Measurements from ENCODE around the gene RASSF5. TPM values are rescaled to one million over a fixed set of nuclear protein-coding genes. Genes with fewer than 3 reads are reported as not detected.

Gene RASSF5
- total RNA-seq, 1 donor from 2014 or later = 1.2 TPM

- H3K27me3 Mint-ChIP-seq (ENCODE audit: unreplicated experiment) = peaks cover 7% of the 10 kb centered on the region
- no peak overlapping the region for H3K27ac Mint-ChIP-seq (ENCODE audit: unreplicated experiment)
- H3K36me3 Mint-ChIP-seq (ENCODE audit: low read depth, unreplicated experiment) = no peaks in the 10 kb centered on the region
- no peak for DNase-seq (ENCODE audit: low spot score)
- no peak overlapping the region for H3K4me3 Mint-ChIP-seq (ENCODE audit: unreplicated experiment)
- H3K4me1 Mint-ChIP-seq (ENCODE audit: unreplicated experiment) = peaks cover 25% of the 10 kb centered on the region
- no peak for TF ChIP-seq CTCF (IDR thresholded peaks at IDR 0.05; ENCODE audit: unreplicated experiment)
- no peaks in the 10 kb centered on the region for H3K9me3 Mint-ChIP-seq (ENCODE audit: unreplicated experiment)
Measured at GRCh38 chr1:206560007-206560716, 52.8 kb downstream of the RASSF5 start.

DNA sequence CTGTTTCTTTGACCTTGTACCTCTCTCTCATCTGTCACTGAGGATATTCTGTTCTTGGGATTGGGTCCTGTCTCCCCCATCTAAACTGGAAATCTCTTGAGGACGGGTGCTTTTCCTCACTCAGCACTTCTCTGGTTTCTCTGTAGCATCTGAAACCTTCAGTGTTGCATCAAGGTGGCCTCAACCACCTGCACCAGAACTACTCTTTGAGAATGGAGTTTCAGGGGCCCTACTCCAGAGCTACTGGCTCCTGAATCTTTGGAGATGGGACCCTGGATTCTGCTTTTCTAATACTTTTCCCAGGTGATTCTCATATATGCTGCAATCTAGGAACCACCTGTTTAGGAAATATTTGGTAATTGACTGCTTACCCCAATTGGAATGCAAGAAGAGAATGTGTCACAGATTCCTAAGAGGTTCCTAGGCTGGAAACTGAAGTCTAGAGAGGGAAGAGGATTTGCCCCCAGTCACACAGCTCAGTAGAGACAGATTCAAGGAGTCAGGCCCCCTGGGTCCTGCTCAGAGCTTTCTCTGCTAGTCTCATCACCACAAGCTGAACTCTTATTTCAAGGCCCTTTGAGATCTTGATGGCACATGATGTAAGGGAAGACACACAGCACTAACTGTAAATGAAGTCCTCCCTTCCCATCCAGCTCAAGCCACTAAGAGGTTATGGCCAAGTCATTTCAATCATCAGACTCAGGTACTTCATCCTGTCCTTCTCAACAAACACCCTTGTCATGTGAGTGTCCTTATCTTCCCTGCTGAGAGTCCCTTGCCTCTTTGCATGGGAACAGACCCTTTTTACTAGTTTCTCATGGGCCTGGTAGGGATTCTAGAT lies 56.3 kb downstream of the RASSF5 start:
- peaks cover 3% of the 10 kb centered on the region for H3K27me3 Mint-ChIP-seq (ENCODE audit: unreplicated experiment)
- no peaks in the 10 kb centered on the region for H3K9me3 Mint-ChIP-seq (ENCODE audit: unreplicated experiment)
- H3K27ac Mint-ChIP-seq (ENCODE audit: unreplicated experiment) = no peak overlapping the region
- DNase-seq (ENCODE audit: low spot score) = no peak
- H3K4me1 Mint-ChIP-seq (ENCODE audit: unreplicated experiment) = peaks cover 25% of the 10 kb centered on the region
- no peak overlapping the region for H3K4me3 Mint-ChIP-seq (ENCODE audit: unreplicated experiment)
- no peaks in the 10 kb centered on the region for H3K36me3 Mint-ChIP-seq (ENCODE audit: low read depth, unreplicated experiment)
- TF ChIP-seq CTCF (IDR thresholded peaks at IDR 0.05; ENCODE audit: unreplicated experiment) = no peak

DNA sequence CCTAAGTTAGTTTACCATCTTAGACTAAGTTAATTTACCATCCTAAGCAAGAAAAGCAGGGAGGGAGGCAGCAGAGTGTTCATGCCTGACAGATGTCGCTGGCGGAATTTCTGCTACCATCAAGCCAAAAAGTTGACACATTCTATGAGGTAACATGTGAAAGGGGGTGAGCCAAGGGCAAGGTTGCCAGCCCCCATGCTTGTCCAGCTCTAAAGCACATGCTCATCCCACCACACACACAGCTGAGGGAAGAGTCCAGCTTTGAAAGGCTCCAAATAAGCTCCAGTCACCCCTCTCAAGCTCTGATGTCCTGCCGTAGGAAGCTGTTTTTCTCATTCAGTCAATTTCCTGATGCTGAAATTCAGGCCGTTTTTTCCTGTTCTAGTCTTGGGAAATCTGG lies 58.7 kb downstream of the RASSF5 start:
- Mint-ChIP-seq H3K36me3 (ENCODE audit: low read depth, unreplicated experiment) (no peaks in the 10 kb centered on the region), H3K27me3 (ENCODE audit: unreplicated experiment) (peaks cover 6% of the 10 kb centered on the region), H3K4me3 (ENCODE audit: unreplicated experiment) (no peak overlapping the region), H3K27ac (ENCODE audit: unreplicated experiment) (no peak overlapping the region), H3K4me1 (ENCODE audit: unreplicated experiment) (peaks cover 16% of the 10 kb centered on the region), H3K9me3 (ENCODE audit: unreplicated experiment) (no peaks in the 10 kb centered on the region)
- TF ChIP-seq CTCF (IDR thresholded peaks at IDR 0.05; ENCODE audit: unreplicated experiment) = no peak
- DNase-seq (ENCODE audit: low spot score) = no peak

- no peaks in the 10 kb centered on the region for H3K9me3 Mint-ChIP-seq (ENCODE audit: unreplicated experiment)
- H3K4me3 Mint-ChIP-seq (ENCODE audit: unreplicated experiment) = no peak overlapping the region
- H3K27me3 Mint-ChIP-seq (ENCODE audit: unreplicated experiment) = peaks cover 8% of the 10 kb centered on the region
- no peak for TF ChIP-seq CTCF (IDR thresholded peaks at IDR 0.05; ENCODE audit: unreplicated experiment)
- no peak overlapping the region for H3K27ac Mint-ChIP-seq (ENCODE audit: unreplicated experiment)
- no peaks in the 10 kb centered on the region for H3K36me3 Mint-ChIP-seq (ENCODE audit: low read depth, unreplicated experiment)
- peaks cover 16% of the 10 kb centered on the region for H3K4me1 Mint-ChIP-seq (ENCODE audit: unreplicated experiment)
- DNase-seq (ENCODE audit: low spot score) = no peak
Measured at GRCh38 chr1:206566999-206567398, 59.7 kb downstream of the RASSF5 start.

- no peak overlapping the region for H3K4me3 Mint-ChIP-seq (ENCODE audit: unreplicated experiment)
- peaks cover 16% of the 10 kb centered on the region for H3K4me1 Mint-ChIP-seq (ENCODE audit: unreplicated experiment)
- no peak for DNase-seq (ENCODE audit: low spot score)
- H3K27me3 Mint-ChIP-seq (ENCODE audit: unreplicated experiment) = peaks cover 8% of the 10 kb centered on the region
- no peak overlapping the region for H3K27ac Mint-ChIP-seq (ENCODE audit: unreplicated experiment)
- no peaks in the 10 kb centered on the region for H3K36me3 Mint-ChIP-seq (ENCODE audit: low read depth, unreplicated experiment)
- TF ChIP-seq CTCF (IDR thresholded peaks at IDR 0.05; ENCODE audit: unreplicated experiment) = no peak
- no peaks in the 10 kb centered on the region for H3K9me3 Mint-ChIP-seq (ENCODE audit: unreplicated experiment)
Measured at GRCh38 chr1:206568256-206568655, 60.9 kb downstream of the RASSF5 start.
